Ramos (cell line): ENCODE measurements around the gene PLCG2.

Experiments used
- in situ Hi-C: fragments of 300-500 bp; cut with MboI; formaldehyde crosslinking; loops from one replicate; pipeline ENCODE4 v1.14.3; 2022; ENCODE audit warnings: low sequenced_read_pairs; ENCODE audit not compliant: unreplicated experiment

PLCG2 gene

GRCh38 chr16:81888520-81889394 lies 109.7 kb downstream of the PLCG2 start:
- in situ Hi-C loops = loop anchor here (10.0 kb wide), 1 partner anchor 524 kb away; no protein-coding TSS in a partner anchor

GRCh38 chr16:81891736-81892364 lies 112.8 kb downstream of the PLCG2 start:
- in situ Hi-C loops = no loop called here

- in situ Hi-C loops = no loop called here
These were observed 115.5 kb downstream of the PLCG2 start for GRCh38 chr16:81894592-81894991.

GRCh38 chr16:81896902-81897301 lies 117.8 kb downstream of the PLCG2 start:
- in situ Hi-C loops = no loop called here

- in situ Hi-C loops = no loop called here
These were observed 120.5 kb downstream of the PLCG2 start for GRCh38 chr16:81899601-81900000.

GRCh38 chr16:81900014-81900413 lies 120.9 kb downstream of the PLCG2 start:
- in situ Hi-C loops = no loop called here

GRCh38 chr16:81900456-81900855 lies 121.4 kb downstream of the PLCG2 start:
- in situ Hi-C loops = no loop called here

- in situ Hi-C loops = no loop called here
These were observed 122.4 kb downstream of the PLCG2 start for GRCh38 chr16:81901484-81901883.

- in situ Hi-C loops = no loop called here
These were observed 122.9 kb downstream of the PLCG2 start for GRCh38 chr16:81902025-81902424.

GRCh38 chr16:81904320-81904719 lies 125.2 kb downstream of the PLCG2 start:
- in situ Hi-C loops = no loop called here

GRCh38 chr16:81905277-81905676 lies 126.2 kb downstream of the PLCG2 start:
- in situ Hi-C loops = no loop called here

- in situ Hi-C loops = no loop called here
These were observed 128.6 kb downstream of the PLCG2 start for GRCh38 chr16:81907681-81908080.

- in situ Hi-C loops = no loop called here
These were observed 129.6 kb downstream of the PLCG2 start for GRCh38 chr16:81908466-81909262.

GRCh38 chr16:81910366-81910885 lies 131.3 kb downstream of the PLCG2 start:
- in situ Hi-C loops = no loop called here

- in situ Hi-C loops = no loop called here
These were observed 133.3 kb downstream of the PLCG2 start for GRCh38 chr16:81912395-81912794.

GRCh38 chr16:81913222-81913621 lies 134.1 kb downstream of the PLCG2 start:
- in situ Hi-C loops = no loop called here

- in situ Hi-C loops = no loop called here
These were observed 138.3 kb downstream of the PLCG2 start for GRCh38 chr16:81917375-81917774.

GRCh38 chr16:81918927-81919326 lies 139.8 kb downstream of the PLCG2 start:
- in situ Hi-C loops = no loop called here

GRCh38 chr16:81920498-81920897 lies 141.4 kb downstream of the PLCG2 start:
- in situ Hi-C loops = no loop called here

- in situ Hi-C loops = no loop called here
These were observed 142.2 kb downstream of the PLCG2 start for GRCh38 chr16:81921085-81921814.
